Right lobe of liver (tissue), 4 donors: Measurements from ENCODE around the gene ODC1.

ENCODE experiments used
- POLR2A ChIP-seq: fragments of 450-650 bp; IDR thresholded peaks from one replicate; pipeline ENCODE4 v1.6.1; 2017; ENCODE audit warnings: antibody characterized with exemption, mild to moderate bottlenecking
- TF ChIP-seq, protein P1 (sequence below), 4 donors: fragments of 200-600 bp in 3 of 4; fragments of 450-650 bp in 1 of 4; IDR thresholded peaks; one replicate each; pipeline versions ENCODE4 v1.5.1 to v1.8.0; 2016 to 2022; ENCODE audit warnings: antibody characterized with exemption in 4 of 4, mild to moderate bottlenecking in 2 of 4
- donor health status: DM: no; HTN: no; CAD: no.
- donor health status: DM: no; HTN: no; CAD: no.
- donor health status: DM: no; HTN: yes; CAD: no.

GRCh38 chr2:10471955-10472354 lies 23.8 kb upstream of the ODC1 start:
- TF ChIP-seq, protein P1, sequence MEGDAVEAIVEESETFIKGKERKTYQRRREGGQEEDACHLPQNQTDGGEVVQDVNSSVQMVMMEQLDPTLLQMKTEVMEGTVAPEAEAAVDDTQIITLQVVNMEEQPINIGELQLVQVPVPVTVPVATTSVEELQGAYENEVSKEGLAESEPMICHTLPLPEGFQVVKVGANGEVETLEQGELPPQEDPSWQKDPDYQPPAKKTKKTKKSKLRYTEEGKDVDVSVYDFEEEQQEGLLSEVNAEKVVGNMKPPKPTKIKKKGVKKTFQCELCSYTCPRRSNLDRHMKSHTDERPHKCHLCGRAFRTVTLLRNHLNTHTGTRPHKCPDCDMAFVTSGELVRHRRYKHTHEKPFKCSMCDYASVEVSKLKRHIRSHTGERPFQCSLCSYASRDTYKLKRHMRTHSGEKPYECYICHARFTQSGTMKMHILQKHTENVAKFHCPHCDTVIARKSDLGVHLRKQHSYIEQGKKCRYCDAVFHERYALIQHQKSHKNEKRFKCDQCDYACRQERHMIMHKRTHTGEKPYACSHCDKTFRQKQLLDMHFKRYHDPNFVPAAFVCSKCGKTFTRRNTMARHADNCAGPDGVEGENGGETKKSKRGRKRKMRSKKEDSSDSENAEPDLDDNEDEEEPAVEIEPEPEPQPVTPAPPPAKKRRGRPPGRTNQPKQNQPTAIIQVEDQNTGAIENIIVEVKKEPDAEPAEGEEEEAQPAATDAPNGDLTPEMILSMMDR (IDR thresholded peaks at IDR 0.05) = no peak
- TF ChIP-seq POLR2A = no peak
